GM12874 (cell line): ENCODE measurements around the gene SH3TC1.

Experiments
- TF ChIP-seq, protein P1 (sequence below): IDR thresholded peaks from 2 replicates; pipeline ENCODE4 v1.5.1; 2011; ENCODE audit warnings: low read depth, mild to moderate bottlenecking, control low read depth, low read length, moderate library complexity; ENCODE audit not compliant: insufficient read depth

SH3TC1 gene

DNA sequence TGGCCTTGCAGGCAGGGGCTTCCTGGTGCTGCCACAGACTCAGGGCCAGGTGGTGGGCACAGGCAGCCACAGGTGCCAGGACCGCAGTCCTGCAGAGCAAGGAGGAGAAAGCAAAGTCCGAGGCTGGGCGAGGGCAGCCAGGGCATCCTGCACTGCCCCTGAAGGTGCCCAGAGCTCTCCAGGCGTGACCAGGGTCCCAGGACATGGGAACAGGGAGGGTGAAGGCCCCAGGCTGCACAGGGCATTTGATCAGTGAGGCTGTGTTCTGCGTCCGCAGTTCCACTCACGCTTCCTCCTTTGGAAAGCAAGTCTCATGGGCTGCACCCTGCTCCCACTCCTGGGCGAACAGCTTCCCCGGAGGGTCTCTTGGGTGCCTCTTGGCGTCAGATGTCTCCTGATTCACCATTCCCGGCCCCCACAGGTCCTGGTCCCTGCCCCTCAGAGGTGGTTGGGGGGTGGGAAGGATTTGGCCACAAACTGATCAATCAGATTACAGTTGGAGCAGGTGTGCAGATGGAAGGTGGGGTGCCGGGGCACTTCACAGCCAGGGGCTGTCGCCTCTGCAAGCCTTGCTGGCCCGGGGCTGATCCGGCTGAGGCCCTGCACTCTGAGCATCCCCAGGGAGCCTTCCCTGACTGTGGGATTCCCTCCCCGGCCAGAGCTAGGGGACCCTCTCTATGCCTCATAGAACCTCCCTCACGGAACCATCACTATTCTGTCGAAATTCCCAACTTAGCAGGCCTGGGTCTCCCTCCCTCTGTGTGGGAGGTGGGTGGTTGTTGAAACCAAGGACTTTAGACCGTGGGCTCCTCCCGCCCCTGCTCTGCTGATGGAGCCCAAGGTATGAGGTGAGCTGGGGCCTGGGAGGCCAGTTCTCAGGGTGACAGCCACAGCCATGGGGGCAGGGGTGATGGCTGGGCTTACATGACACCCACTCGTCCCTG, 3.3 kb downstream of the SH3TC1 start:
- TF ChIP-seq, protein P1, sequence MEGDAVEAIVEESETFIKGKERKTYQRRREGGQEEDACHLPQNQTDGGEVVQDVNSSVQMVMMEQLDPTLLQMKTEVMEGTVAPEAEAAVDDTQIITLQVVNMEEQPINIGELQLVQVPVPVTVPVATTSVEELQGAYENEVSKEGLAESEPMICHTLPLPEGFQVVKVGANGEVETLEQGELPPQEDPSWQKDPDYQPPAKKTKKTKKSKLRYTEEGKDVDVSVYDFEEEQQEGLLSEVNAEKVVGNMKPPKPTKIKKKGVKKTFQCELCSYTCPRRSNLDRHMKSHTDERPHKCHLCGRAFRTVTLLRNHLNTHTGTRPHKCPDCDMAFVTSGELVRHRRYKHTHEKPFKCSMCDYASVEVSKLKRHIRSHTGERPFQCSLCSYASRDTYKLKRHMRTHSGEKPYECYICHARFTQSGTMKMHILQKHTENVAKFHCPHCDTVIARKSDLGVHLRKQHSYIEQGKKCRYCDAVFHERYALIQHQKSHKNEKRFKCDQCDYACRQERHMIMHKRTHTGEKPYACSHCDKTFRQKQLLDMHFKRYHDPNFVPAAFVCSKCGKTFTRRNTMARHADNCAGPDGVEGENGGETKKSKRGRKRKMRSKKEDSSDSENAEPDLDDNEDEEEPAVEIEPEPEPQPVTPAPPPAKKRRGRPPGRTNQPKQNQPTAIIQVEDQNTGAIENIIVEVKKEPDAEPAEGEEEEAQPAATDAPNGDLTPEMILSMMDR = no peak

GRCh38 chr4:8203052-8203401, 3.9 kb downstream of the SH3TC1 start:
- TF ChIP-seq, protein P1 = no peak

DNA sequence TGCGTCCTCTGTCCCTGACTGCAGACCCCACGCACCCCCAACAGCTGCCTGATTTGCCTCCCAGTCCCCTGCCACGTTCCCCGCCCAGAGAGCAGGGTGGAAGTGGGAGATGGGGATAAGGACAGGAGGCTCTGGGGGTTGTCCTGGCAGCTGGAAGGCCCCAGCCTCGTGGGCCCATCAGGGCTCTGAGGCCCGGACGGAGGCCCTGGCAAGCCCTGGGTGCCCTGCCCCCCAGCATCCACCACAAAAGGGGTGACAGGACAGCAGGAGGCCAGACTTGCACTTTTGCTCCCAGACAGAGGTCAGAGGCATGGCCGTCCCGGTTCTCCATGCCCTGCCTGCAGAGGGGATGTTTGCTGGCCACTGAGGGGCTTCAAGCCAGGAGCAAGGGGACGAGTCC, 4.7 kb downstream of the SH3TC1 start:
- TF ChIP-seq, protein P1 = no peak

- TF ChIP-seq, protein P1 = no peak
Observed at GRCh38 chr4:8204576-8205227, 5.6 kb downstream of the SH3TC1 start.

GRCh38 chr4:8205241-8205707, 6.2 kb downstream of the SH3TC1 start:
- TF ChIP-seq, protein P1 = no peak

GRCh38 chr4:8205749-8206611, 6.9 kb downstream of the SH3TC1 start:
- TF ChIP-seq, protein P1 = no peak

GRCh38 chr4:8207314-8207713, 8.2 kb downstream of the SH3TC1 start:
- TF ChIP-seq, protein P1 = no peak
